Bronchial epithelial cell (primary cell): ENCODE results near the gene TMEM82. TPM values are rescaled to one million over a fixed set of nuclear protein-coding genes. Genes with fewer than 3 reads are reported as not detected.

Experiments used
- DNase-seq: peaks from one replicate; pipeline ENCODE4 v3.0.0-alpha.2; 2010; ENCODE audit warnings: low read depth
- FAIRE-seq: peaks from 2 replicates; lab custom pipeline; 2011; peaks lifted over from hg19 to GRCh38; lab: Jason Lieb, UNC
- H3K27me3 ChIP-seq: 2 replicates; pipeline ENCODE4 v1.5.1; 2011; ENCODE audit warnings: low read length; ENCODE audit not compliant: control insufficient read depth, insufficient read depth
- H3K36me3 ChIP-seq: 2 replicates; pipeline ENCODE4 v1.5.1; 2011; ENCODE audit warnings: low read length; ENCODE audit not compliant: control insufficient read depth, insufficient read depth
- H3K4me3 ChIP-seq: 2 replicates; pipeline ENCODE4 v1.5.1; 2011; ENCODE audit warnings: mild to moderate bottlenecking, low read depth, low read length, control low read depth
- total RNA-seq: library from RNA; depleted of rRNA; stranded (reverse); fragments of >200 nt; gene quantifications from 2 replicates; pipeline ENCODE4 v1.2.1, GENCODE V29; 2014
- TF ChIP-seq, protein P1 (sequence below): IDR thresholded peaks from 2 replicates; pipeline ENCODE4 v1.5.1; 2011; ENCODE audit warnings: mild to moderate bottlenecking, moderate library complexity, low read length, control low read depth, inconsistent platforms; ENCODE audit not compliant: insufficient read depth, severe bottlenecking

Gene TMEM82
- total RNA-seq, 1 donor from 2014 or later: not detected

DNA sequence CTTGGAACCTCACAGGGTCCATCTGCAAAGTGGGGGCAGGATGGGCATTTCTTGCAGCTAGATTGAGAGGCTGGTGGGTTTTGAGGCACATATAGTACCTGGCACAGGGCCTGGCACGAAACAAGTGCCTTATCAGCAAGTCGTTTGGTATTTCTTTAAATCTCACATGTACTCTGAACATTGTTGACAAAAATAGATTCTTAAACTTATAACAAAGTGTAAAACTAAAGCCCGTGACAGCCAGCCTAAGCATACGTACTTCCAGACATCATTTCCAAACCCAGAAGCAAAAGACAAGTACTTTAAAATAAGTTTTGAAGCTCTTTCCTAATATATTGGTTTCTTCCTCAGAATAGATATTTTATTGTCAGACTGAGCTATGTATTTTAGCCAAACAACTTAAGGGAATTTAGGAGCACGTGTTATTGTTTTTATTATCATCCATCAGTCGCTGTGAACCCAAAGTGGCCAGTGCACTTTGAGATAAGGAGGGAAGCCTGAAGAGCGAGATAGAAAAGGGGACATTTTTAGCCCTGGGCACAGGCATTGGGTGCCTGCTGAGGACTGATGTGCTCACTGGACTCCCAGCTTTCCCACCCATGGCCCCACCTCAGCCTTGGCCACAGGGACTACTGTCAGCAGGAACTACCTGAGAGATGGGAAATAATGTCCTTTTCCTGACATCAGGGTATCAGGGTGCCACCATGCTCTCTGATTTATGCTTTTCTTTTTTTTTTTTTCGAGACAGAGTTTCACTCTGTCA, 19.2 kb downstream of the TMEM82 start:
- Histone ChIP-seq H3K36me3 (peaks cover 4% of the 10 kb centered on the region), H3K4me3 (no peak overlapping the region), H3K27me3 (no peaks in the 10 kb centered on the region)
- FAIRE-seq (no peak), DNase-seq (no peak)
- TF ChIP-seq, protein P1, sequence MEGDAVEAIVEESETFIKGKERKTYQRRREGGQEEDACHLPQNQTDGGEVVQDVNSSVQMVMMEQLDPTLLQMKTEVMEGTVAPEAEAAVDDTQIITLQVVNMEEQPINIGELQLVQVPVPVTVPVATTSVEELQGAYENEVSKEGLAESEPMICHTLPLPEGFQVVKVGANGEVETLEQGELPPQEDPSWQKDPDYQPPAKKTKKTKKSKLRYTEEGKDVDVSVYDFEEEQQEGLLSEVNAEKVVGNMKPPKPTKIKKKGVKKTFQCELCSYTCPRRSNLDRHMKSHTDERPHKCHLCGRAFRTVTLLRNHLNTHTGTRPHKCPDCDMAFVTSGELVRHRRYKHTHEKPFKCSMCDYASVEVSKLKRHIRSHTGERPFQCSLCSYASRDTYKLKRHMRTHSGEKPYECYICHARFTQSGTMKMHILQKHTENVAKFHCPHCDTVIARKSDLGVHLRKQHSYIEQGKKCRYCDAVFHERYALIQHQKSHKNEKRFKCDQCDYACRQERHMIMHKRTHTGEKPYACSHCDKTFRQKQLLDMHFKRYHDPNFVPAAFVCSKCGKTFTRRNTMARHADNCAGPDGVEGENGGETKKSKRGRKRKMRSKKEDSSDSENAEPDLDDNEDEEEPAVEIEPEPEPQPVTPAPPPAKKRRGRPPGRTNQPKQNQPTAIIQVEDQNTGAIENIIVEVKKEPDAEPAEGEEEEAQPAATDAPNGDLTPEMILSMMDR: no peak

DNA sequence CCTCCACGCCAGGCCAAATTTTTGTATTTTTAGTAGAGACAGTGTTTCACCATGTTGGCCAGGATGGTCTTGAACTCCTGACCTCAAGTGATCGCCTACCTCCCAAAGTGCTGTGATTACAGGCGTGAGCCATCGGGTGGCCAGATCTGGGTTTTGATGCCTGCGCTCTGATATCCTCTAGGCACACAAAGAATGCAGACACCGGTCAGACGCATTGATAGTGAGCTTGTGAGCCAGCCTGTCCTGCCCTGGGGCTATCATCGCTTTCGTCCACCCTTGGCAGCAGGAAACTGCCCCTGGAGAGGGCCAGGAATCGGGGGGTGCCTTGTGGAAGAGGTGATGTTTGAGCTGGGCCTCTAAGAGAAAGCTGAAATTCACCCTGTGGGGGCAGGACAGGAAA, 20.2 kb downstream of the TMEM82 start:
- TF ChIP-seq, protein P1: no peak

DNA sequence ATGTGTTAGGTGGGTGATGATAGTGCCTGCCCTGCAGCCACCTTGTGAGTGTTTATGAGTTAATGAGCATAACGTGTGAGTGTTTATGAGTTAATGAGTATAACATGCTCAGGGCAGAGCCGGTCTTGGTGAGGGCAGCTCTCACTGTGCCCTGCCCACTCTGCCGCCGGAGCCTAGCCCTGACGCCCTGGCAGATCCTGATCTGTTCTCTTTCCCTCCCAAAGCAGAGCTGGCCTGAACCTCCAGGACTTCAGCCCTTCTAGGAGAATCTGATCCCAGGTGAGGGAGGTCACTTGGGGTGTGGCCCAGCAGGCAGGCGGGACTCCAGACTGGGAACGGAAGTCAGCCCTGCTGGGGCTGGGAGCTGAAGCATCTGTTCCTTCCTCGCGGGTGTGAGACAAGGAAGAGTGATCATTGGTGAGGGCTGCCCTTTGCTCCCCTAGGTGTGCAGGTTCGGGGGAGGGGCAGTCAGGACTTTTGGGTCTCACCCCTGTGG, 22.0 kb downstream of the TMEM82 start:
- Histone ChIP-seq H3K36me3 (peaks cover 22% of the 10 kb centered on the region), H3K4me3 (no peak overlapping the region), H3K27me3 (no peaks in the 10 kb centered on the region)
- DNase-seq (peak; percentile 55), FAIRE-seq (no peak)
- TF ChIP-seq, protein P1: no peak

More for the DNA sequence above, 20.2 kb downstream of the TMEM82 start:
- DNase-seq (no peak), FAIRE-seq (no peak)
- H3K4me3 ChIP-seq: no peak overlapping the region
- H3K27me3 ChIP-seq: no peaks in the 10 kb centered on the region
- peaks cover 11% of the 10 kb centered on the region for H3K36me3 ChIP-seq

DNA sequence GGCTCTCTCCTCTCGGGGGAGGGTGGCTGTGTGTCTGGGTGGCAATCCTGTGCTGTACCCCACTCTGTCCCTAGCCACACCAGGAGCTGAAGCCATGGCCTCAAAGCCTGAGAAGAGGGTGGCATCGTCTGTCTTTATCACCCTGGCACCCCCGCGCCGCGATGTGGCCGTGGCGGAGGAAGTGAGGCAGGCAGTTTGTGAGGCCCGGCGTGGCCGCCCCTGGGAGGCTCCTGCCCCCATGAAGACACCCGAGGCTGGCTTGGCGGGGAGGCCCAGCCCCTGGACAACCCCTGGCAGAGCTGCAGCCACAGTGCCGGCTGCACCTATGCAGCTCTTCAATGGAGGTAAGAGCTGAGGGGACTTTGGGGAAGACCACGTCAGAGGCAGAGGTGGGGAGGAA, 22.6 kb downstream of the TMEM82 start:
- Histone ChIP-seq H3K4me3 (no peak overlapping the region), H3K27me3 (no peaks in the 10 kb centered on the region), H3K36me3 (peaks cover 23% of the 10 kb centered on the region)
- no peak for DNase-seq
- TF ChIP-seq, protein P1: no peak
- no peak for FAIRE-seq

DNA sequence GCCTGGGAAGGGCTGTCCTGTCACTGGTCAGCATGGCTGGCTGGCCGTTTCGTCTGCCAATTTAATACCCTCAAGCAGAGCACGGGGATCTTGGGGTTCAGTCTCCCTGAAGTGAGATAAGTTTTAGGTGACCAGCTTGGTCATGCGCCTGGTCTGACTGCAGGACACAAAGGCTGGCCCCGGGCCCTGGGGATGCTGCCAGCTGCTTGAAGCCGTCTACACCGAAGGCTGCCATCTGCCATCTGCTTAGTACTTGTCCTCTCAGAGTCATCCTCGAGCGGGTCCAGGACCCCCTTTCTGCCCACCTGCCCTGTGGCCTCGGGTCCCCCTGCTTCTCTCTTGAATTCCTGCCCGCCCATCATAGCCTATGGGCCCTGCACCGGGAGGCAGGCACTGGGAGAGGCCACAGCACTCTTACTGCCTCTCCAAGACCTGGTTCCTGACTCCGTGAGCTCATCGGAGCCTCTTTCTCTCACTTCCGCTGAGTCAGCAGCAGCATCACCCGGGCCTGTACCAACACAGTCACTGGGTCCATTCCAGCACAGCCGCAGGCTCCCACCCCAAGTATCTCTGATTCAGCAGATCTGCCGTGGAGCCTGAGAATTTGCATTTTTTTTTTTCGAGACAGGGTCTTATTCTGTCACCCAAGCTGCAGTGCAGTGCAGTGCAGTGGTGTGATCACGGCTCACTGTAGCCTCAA, 23.3 kb downstream of the TMEM82 start:
- no peak overlapping the region for H3K4me3 ChIP-seq
- FAIRE-seq: no peak
- TF ChIP-seq, protein P1: no peak
- peaks cover 30% of the 10 kb centered on the region for H3K36me3 ChIP-seq
- DNase-seq: peak; percentile 97
- H3K27me3 ChIP-seq: no peaks in the 10 kb centered on the region
